Endothelial cell of umbilical vein (primary cell): ENCODE results near the gene CARD10. TPM values are rescaled to one million over a fixed set of nuclear protein-coding genes. Genes with fewer than 3 reads are reported as not detected.

Experiments
- BruUV-seq: library from RNA; stranded (reverse); fragments of 400-500 nt; replicated peaks from 2 replicates; lab custom pipeline; 2021; lab: Mats Ljungman, UMichigan
- CTCF ChIA-PET: fragments of 300-600, 350-600 bp; sonication (Branson Sonifier 250); formaldehyde crosslinking; loops from one replicate; lab custom pipeline; 2021; ENCODE audit warnings: antibody characterized with exemption, inconsistent platforms; lab: Charles Lee
- POLR2A ChIA-PET: fragments of 300-600, 350-600 bp; sonication (Branson Sonifier 250); formaldehyde crosslinking; loops from one replicate; lab custom pipeline; 2021; ENCODE audit warnings: antibody characterized with exemption, inconsistent platforms; lab: Charles Lee
- DNase-seq: peaks from one replicate; pipeline ENCODE4 v3.0.0-alpha.2; 2011; ENCODE audit warnings: low read depth, low spot score
- FAIRE-seq: peaks from 2 replicates; lab custom pipeline; 2011; peaks lifted over from hg19 to GRCh38; lab: Jason Lieb, UNC
- H2AFZ ChIP-seq: 2 replicates; pipeline ENCODE4 v1.6.0; 2012; ENCODE audit warnings: low read depth, low read length, control low read depth, inconsistent platforms
- H3K27ac ChIP-seq: 2 replicates; pipeline ENCODE4 v1.5.1; 2011; ENCODE audit warnings: low read depth, mild to moderate bottlenecking, control low read depth, low read length, moderate library complexity; ENCODE audit not compliant: insufficient read depth
- H3K27me3 ChIP-seq, 2 experiments: 2 replicates each; pipeline versions ENCODE4 v1.6.0 to v1.6.1; 2011; ENCODE audit warnings: low read length in 2 of 2, mixed read lengths in 1 of 2; ENCODE audit not compliant: control insufficient read depth in 2 of 2, insufficient read depth in 2 of 2
- H3K36me3 ChIP-seq, 2 experiments: 2 replicates in 1 of 2; 3 replicates in 1 of 2; pipeline ENCODE4 v1.5.1; 2011; ENCODE audit warnings: low read length in 2 of 2, mild to moderate bottlenecking in 1 of 2, moderate library complexity in 1 of 2; ENCODE audit not compliant: control insufficient read depth in 2 of 2, insufficient read depth in 2 of 2; ENCODE audit errors: extremely low read depth in 1 of 2
- H3K4me1 ChIP-seq: 3 replicates; pipeline ENCODE4 v1.5.1; 2011; ENCODE audit warnings: mild to moderate bottlenecking, low read length; ENCODE audit not compliant: control insufficient read depth, insufficient read depth; ENCODE audit errors: extremely low read depth
- H3K4me2 ChIP-seq: 2 replicates; pipeline ENCODE4 v1.6.1; 2011; ENCODE audit warnings: low read length, control low read depth, mixed read lengths; ENCODE audit not compliant: insufficient read depth
- H3K4me3 ChIP-seq, 3 experiments: fragments of 200-600 bp in 1 of 3; sonication (generic), shearing (Covaris generic) in 1 of 3; replicated peaks in 1 of 3; 2 replicates each; pipeline ENCODE4 v1.5.1; 2011 to 2016; ENCODE audit warnings: control low read depth in 3 of 3, low read length in 3 of 3, mild to moderate bottlenecking in 2 of 3, inconsistent platforms in 1 of 3, low read depth in 1 of 3, moderate library complexity in 1 of 3; ENCODE audit not compliant: insufficient read depth in 1 of 3
- H3K79me2 ChIP-seq: 2 replicates; pipeline ENCODE4 v1.6.0; 2012; ENCODE audit warnings: low read length, inconsistent platforms; ENCODE audit not compliant: control insufficient read depth, insufficient read depth
- H3K9ac ChIP-seq: replicated peaks from 2 replicates; pipeline ENCODE3; 2011; ENCODE audit warnings: low read length, control low read depth; ENCODE audit not compliant: insufficient read depth; ENCODE audit errors: extremely low read depth
- H3K9me1 ChIP-seq: replicated peaks from 3 replicates; pipeline ENCODE4 v1.6.0; 2011; ENCODE audit warnings: mild to moderate bottlenecking, low read length; ENCODE audit not compliant: control insufficient read depth, insufficient read depth; ENCODE audit errors: extremely low read depth
- H3K9me3 ChIP-seq: replicated peaks from 2 replicates; pipeline ENCODE4 v1.5.1; 2012; ENCODE audit warnings: low read length, inconsistent platforms; ENCODE audit not compliant: control insufficient read depth, insufficient read depth
- H4K20me1 ChIP-seq: replicated peaks from 2 replicates; pipeline ENCODE3; 2011; ENCODE audit warnings: mild to moderate bottlenecking, low read length; ENCODE audit not compliant: control insufficient read depth, insufficient read depth; ENCODE audit errors: extremely low read depth
- EZH2 ChIP-seq: IDR thresholded peaks from 2 replicates; pipeline ENCODE4 v1.6.1; 2012; ENCODE audit warnings: borderline replicate concordance, low read depth, mild to moderate bottlenecking, moderate library complexity, low read length, inconsistent platforms; ENCODE audit not compliant: severe bottlenecking
- FOS ChIP-seq: IDR thresholded peaks from 2 replicates; pipeline ENCODE4 v1.6.1; 2011; ENCODE audit warnings: mild to moderate bottlenecking, low read length, moderate library complexity, borderline replicate concordance; ENCODE audit not compliant: insufficient read depth
- GATA2 ChIP-seq: IDR thresholded peaks from 2 replicates; pipeline ENCODE4 v1.7.0; 2011; ENCODE audit warnings: low read depth, mild to moderate bottlenecking, moderate library complexity, mixed read lengths, low read length; ENCODE audit not compliant: insufficient read length, insufficient read depth
- JUN ChIP-seq: IDR thresholded peaks from 2 replicates; pipeline ENCODE4 v1.6.1; 2011; ENCODE audit warnings: borderline replicate concordance, low read depth; ENCODE audit not compliant: insufficient read length, insufficient read depth
- MYC ChIP-seq: IDR thresholded peaks from one replicate; pipeline ENCODE4 v1.6.1; 2011; ENCODE audit warnings: mild to moderate bottlenecking, low read depth, low read length
- POLR2A ChIP-seq: IDR thresholded peaks from 2 replicates; pipeline ENCODE4 v1.6.1; 2012; ENCODE audit warnings: low read depth, mild to moderate bottlenecking, control low read depth, low read length
- POLR2AphosphoS5 ChIP-seq: IDR thresholded peaks from 2 replicates; pipeline ENCODE4 v1.6.1; 2012; ENCODE audit warnings: low read depth, mild to moderate bottlenecking, control low read depth, low read length, moderate library complexity; ENCODE audit not compliant: insufficient read depth
- dilution Hi-C: fragments of 300-500 bp; cut with MboI; formaldehyde crosslinking; loops from one replicate; pipeline ENCODE4 v1.15.0; 2019; ENCODE audit warnings: low sequenced_read_pairs; ENCODE audit not compliant: extremely low pct_ligation_motif_present
- intact Hi-C: fragments of 100-400 bp; cut with micrococcal nuclease; formaldehyde crosslinking; loops from one replicate; pipeline ENCODE4 v1.10.0; 2022
- polyA plus RNA-seq, 4 experiments: library from polyadenylated mRNA; depleted of rRNA in 3 of 4; stranded (reverse) in 3 of 4; unstranded in 1 of 4; fragments of >200 nt; gene quantifications; 2 replicates each; pipeline versions ENCODE4 v1.2.1 to v1.2.3, GENCODE V29; 2011 to 2012; ENCODE audit warnings: missing spikeins in 1 of 4
- total RNA-seq: library from RNA; stranded (reverse); gene quantifications from 2 replicates; pipeline ENCODE4 v1.2.3, GENCODE V29; 2021
- TF ChIP-seq, protein P1 (sequence below): IDR thresholded peaks from 2 replicates; pipeline ENCODE4 v1.6.1; 2011; ENCODE audit not compliant: insufficient read depth, insufficient read length
- TF ChIP-seq, protein P2 (sequence below), 2 donors: IDR thresholded peaks; 1 replicate in 1 of 2; 2 replicates in 1 of 2; pipeline ENCODE4 v1.5.1; 2011; ENCODE audit warnings: low read length in 2 of 2, mild to moderate bottlenecking in 2 of 2, moderate library complexity in 2 of 2, control low read depth in 1 of 2, inconsistent platforms in 1 of 2, low read depth in 1 of 2; ENCODE audit not compliant: insufficient read depth in 1 of 2; ENCODE audit errors: extremely low read depth in 1 of 2

Gene CARD10
- total and polyA plus RNA-seq, 2 donors (not counting 3 experiments of a cell fraction or from before 2014, with no cell fraction given) = 36.1 to 39.5 TPM

DNA sequence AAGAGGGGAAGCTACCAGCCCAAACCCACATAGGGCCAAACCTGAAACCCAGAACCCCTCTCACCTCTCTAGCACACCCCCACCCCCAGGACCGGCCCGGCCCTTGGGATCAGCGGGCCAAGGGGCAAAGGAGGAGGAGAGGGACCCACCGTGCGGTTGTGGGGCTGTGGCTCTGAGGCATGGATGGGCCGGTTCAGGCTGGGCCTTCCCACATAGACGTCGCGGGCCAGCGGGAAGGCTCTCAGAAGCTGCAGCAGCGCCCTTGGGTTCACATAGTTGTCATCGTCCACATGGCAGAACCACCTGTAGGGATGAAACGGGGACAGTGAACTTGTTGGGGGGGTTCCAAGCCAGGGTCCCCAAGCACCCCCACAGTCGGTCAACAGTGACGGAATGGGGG, 40.0 kb downstream of the CARD10 start:
- FAIRE-seq (no peak), DNase-seq (no peak)
- ChIA-PET POLR2A (no interaction called here), CTCF (no interaction called here)
- Histone ChIP-seq H3K79me2 (peaks cover 51% of the 10 kb centered on the region), H3K9me1 (no peaks in the 10 kb centered on the region), H4K20me1 (no peaks in the 10 kb centered on the region), H3K4me3 (no peak overlapping the region), H3K27me3 (no peaks in the 10 kb centered on the region), H3K9ac (no peak overlapping the region), H2AFZ (no peak overlapping the region), H3K9me3 (no peaks in the 10 kb centered on the region), H3K36me3 (peaks cover 5 to 49% of the 10 kb centered on the region in 2 experiments), H3K4me1 (peaks cover 14% of the 10 kb centered on the region), H3K27ac (no peak overlapping the region), H3K4me2 (no peak overlapping the region)
- dilution Hi-C loops (no loop called here), intact Hi-C loops (no loop called here)
- TF ChIP-seq, protein P1, sequence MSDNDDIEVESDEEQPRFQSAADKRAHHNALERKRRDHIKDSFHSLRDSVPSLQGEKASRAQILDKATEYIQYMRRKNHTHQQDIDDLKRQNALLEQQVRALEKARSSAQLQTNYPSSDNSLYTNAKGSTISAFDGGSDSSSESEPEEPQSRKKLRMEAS = no peak
- TF ChIP-seq, protein P2, sequence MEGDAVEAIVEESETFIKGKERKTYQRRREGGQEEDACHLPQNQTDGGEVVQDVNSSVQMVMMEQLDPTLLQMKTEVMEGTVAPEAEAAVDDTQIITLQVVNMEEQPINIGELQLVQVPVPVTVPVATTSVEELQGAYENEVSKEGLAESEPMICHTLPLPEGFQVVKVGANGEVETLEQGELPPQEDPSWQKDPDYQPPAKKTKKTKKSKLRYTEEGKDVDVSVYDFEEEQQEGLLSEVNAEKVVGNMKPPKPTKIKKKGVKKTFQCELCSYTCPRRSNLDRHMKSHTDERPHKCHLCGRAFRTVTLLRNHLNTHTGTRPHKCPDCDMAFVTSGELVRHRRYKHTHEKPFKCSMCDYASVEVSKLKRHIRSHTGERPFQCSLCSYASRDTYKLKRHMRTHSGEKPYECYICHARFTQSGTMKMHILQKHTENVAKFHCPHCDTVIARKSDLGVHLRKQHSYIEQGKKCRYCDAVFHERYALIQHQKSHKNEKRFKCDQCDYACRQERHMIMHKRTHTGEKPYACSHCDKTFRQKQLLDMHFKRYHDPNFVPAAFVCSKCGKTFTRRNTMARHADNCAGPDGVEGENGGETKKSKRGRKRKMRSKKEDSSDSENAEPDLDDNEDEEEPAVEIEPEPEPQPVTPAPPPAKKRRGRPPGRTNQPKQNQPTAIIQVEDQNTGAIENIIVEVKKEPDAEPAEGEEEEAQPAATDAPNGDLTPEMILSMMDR (IDR thresholded peaks at IDR 0.05; ENCODE audit: extremely low read depth in 1 of 2, insufficient read depth in 1 of 2, low read depth in 1 of 2, low read length in 2 of 2) = no peak
- no peak for TF ChIP-seq POLR2AphosphoS5
- no peak for TF ChIP-seq EZH2
- no peak for TF ChIP-seq MYC
- no peak for TF ChIP-seq GATA2
- no peak for TF ChIP-seq POLR2A
- no peak for TF ChIP-seq FOS
- no peak for TF ChIP-seq JUN
- BruUV-seq = no TSS peak
